Activated CD4-positive, alpha-beta T cell treated with anti-CD3 and anti-CD28 coated beads, Interleukin-2, amount 10 ng/mL, durations not matched to agents 7 days and 5 days (primary cell): Measurements from ENCODE around the gene RUNX2. TPM values are rescaled to one million over a fixed set of nuclear protein-coding genes. Genes with fewer than 3 reads are reported as not detected.
A peak's percentile ranks its signal among the peaks of the same experiment; 100 is the strongest.

Experiments used
- CTCF ChIA-PET: fragments of 350-600 bp; sonication (Branson Sonifier 250); formaldehyde crosslinking; loops from one replicate; lab custom pipeline; 2021; ENCODE audit warnings: antibody characterized with exemption; lab: Charles Lee
- POLR2A ChIA-PET: fragments of 350-600 bp; sonication (Branson Sonifier 250); formaldehyde crosslinking; loops from one replicate; lab custom pipeline; 2021; ENCODE audit warnings: antibody characterized with exemption; lab: Charles Lee
- DNase-seq: peaks from one replicate; pipeline ENCODE4 v3.0.0-alpha.2; 2020
- H3K27ac Mint-ChIP-seq: one replicate; pipeline ENCODE4 v1.8.0; 2021; ENCODE audit warnings: mild to moderate bottlenecking, moderate library complexity, mixed read lengths
- H3K27me3 Mint-ChIP-seq: one replicate; pipeline ENCODE4 v1.8.0; 2021; ENCODE audit warnings: mixed read lengths
- H3K36me3 Mint-ChIP-seq: one replicate; pipeline ENCODE4 v1.8.0; 2021; ENCODE audit warnings: low read depth, mixed read lengths
- H3K4me1 Mint-ChIP-seq: one replicate; pipeline ENCODE4 v1.8.0; 2021; ENCODE audit warnings: mixed read lengths
- H3K4me3 Mint-ChIP-seq: one replicate; pipeline ENCODE4 v1.8.0; 2021; ENCODE audit warnings: mild to moderate bottlenecking, moderate library complexity, mixed read lengths
- H3K9me3 Mint-ChIP-seq: one replicate; pipeline ENCODE4 v1.8.0; 2021; ENCODE audit warnings: mixed read lengths
- total RNA-seq, 2 experiments: library from RNA; stranded (reverse); gene quantifications; one replicate each; pipeline ENCODE4 v1.2.3, GENCODE V29; 2021

The RUNX2 gene
- total RNA-seq, 2 experiments from 2014 or later, result 13.2 to 13.4 TPM

- no peaks in the 10 kb centered on the region for H3K27me3 Mint-ChIP-seq
These were observed 113.8 kb downstream of the RUNX2 start for GRCh38 chr6:45441851-45442453.

GRCh38 chr6:45442716-45443115, 114.6 kb downstream of the RUNX2 start:
- Mint-ChIP-seq H3K27me3 (no peaks in the 10 kb centered on the region), H3K9me3 (no peaks in the 10 kb centered on the region), H3K36me3 (peaks cover 30% of the 10 kb centered on the region), H3K4me1 (peaks cover 67% of the 10 kb centered on the region), H3K4me3 (no peak overlapping the region), H3K27ac (peak overlapping the region; percentile 68)
- ChIA-PET POLR2A (no interaction called here), CTCF (interaction anchor here (1.0 to 1.6 kb wide), 5 partner anchors 10 to 480 kb away, joined by 3 to 5 read pairs (median 3); no protein-coding TSS in a partner anchor)
- DNase-seq, result no peak

More at GRCh38 chr6:45441851-45442453, 113.8 kb downstream of the RUNX2 start:
- H3K9me3 Mint-ChIP-seq, result no peaks in the 10 kb centered on the region
- ChIA-PET POLR2A (no interaction called here), CTCF (interaction anchor here (1.0 to 1.6 kb wide), 5 partner anchors 12 to 481 kb away, joined by 3 to 5 read pairs (median 3); no protein-coding TSS in a partner anchor)
- peaks cover 30% of the 10 kb centered on the region for H3K36me3 Mint-ChIP-seq
- H3K4me3 Mint-ChIP-seq, result no peak overlapping the region
- H3K4me1 Mint-ChIP-seq, result peaks cover 71% of the 10 kb centered on the region
- H3K27ac Mint-ChIP-seq, result no peak overlapping the region
- DNase-seq, result no peak

- Mint-ChIP-seq H3K9me3 (no peaks in the 10 kb centered on the region), H3K27ac (no peak overlapping the region), H3K27me3 (no peaks in the 10 kb centered on the region), H3K4me1 (peaks cover 67% of the 10 kb centered on the region), H3K36me3 (peaks cover 32% of the 10 kb centered on the region), H3K4me3 (no peak overlapping the region)
- no peak for DNase-seq
- CTCF ChIA-PET, result no interaction called here
- POLR2A ChIA-PET, result no interaction called here
These were observed 117.2 kb downstream of the RUNX2 start for GRCh38 chr6:45445364-45445748.

- DNase-seq, result no peak
- no peaks in the 10 kb centered on the region for H3K27me3 Mint-ChIP-seq
- no peak overlapping the region for H3K4me3 Mint-ChIP-seq
- peaks cover 36% of the 10 kb centered on the region for H3K36me3 Mint-ChIP-seq
- no peak overlapping the region for H3K27ac Mint-ChIP-seq
- H3K4me1 Mint-ChIP-seq, result peaks cover 72% of the 10 kb centered on the region
- no peaks in the 10 kb centered on the region for H3K9me3 Mint-ChIP-seq
- CTCF ChIA-PET, result no interaction called here
- POLR2A ChIA-PET, result no interaction called here
These were observed 117.8 kb downstream of the RUNX2 start for GRCh38 chr6:45445749-45446549.

GRCh38 chr6:45447005-45447404, 118.9 kb downstream of the RUNX2 start:
- no peak overlapping the region for H3K27ac Mint-ChIP-seq
- POLR2A ChIA-PET, result no interaction called here

GRCh38 chr6:45447716-45448115, 119.6 kb downstream of the RUNX2 start:
- peaks cover 41% of the 10 kb centered on the region for H3K36me3 Mint-ChIP-seq
- no peak overlapping the region for H3K27ac Mint-ChIP-seq
- H3K9me3 Mint-ChIP-seq, result no peaks in the 10 kb centered on the region
- ChIA-PET POLR2A (no interaction called here), CTCF (interaction anchor here (1.2 kb wide), 1 partner anchor 475 kb away, joined by 3 read pairs; no protein-coding TSS in a partner anchor)
- no peak overlapping the region for H3K4me3 Mint-ChIP-seq
- no peaks in the 10 kb centered on the region for H3K27me3 Mint-ChIP-seq
- DNase-seq, result no peak
- H3K4me1 Mint-ChIP-seq, result peaks cover 72% of the 10 kb centered on the region

More at GRCh38 chr6:45447005-45447404, 118.9 kb downstream of the RUNX2 start:
- no peak for DNase-seq
- no peaks in the 10 kb centered on the region for H3K9me3 Mint-ChIP-seq
- H3K27me3 Mint-ChIP-seq, result no peaks in the 10 kb centered on the region
- H3K36me3 Mint-ChIP-seq, result peaks cover 43% of the 10 kb centered on the region
- CTCF ChIA-PET, result interaction anchor here (1.2 kb wide), 1 partner anchor 475 kb away, joined by 3 read pairs; no protein-coding TSS in a partner anchor
- H3K4me3 Mint-ChIP-seq, result no peak overlapping the region
- H3K4me1 Mint-ChIP-seq, result peaks cover 75% of the 10 kb centered on the region

- ChIA-PET POLR2A (no interaction called here), CTCF (interaction anchor here (0.6 to 1.5 kb wide), 3 partner anchors 36 to 474 kb away, joined by 3 to 4 read pairs (median 3); no protein-coding TSS in a partner anchor)
- peaks cover 73% of the 10 kb centered on the region for H3K4me1 Mint-ChIP-seq
- no peaks in the 10 kb centered on the region for H3K9me3 Mint-ChIP-seq
- H3K27me3 Mint-ChIP-seq, result no peaks in the 10 kb centered on the region
- no peak for DNase-seq
- H3K4me3 Mint-ChIP-seq, result no peak overlapping the region
- peak overlapping the region; percentile 15 for H3K27ac Mint-ChIP-seq
- H3K36me3 Mint-ChIP-seq, result peaks cover 35% of the 10 kb centered on the region
These were observed 120.6 kb downstream of the RUNX2 start for GRCh38 chr6:45448417-45449389.

- no peak overlapping the region for H3K27ac Mint-ChIP-seq
- POLR2A ChIA-PET, result no interaction called here
- DNase-seq, result no peak
- no peak overlapping the region for H3K4me3 Mint-ChIP-seq
- H3K36me3 Mint-ChIP-seq, result peaks cover 29% of the 10 kb centered on the region
- H3K27me3 Mint-ChIP-seq, result no peaks in the 10 kb centered on the region
- peaks cover 72% of the 10 kb centered on the region for H3K4me1 Mint-ChIP-seq
- H3K9me3 Mint-ChIP-seq, result no peaks in the 10 kb centered on the region
- CTCF ChIA-PET, result interaction anchor here (0.6 to 1.5 kb wide), 2 partner anchors 46 to 456 kb away, joined by 3 to 4 read pairs; no protein-coding TSS in a partner anchor
These were observed 122.0 kb downstream of the RUNX2 start for GRCh38 chr6:45450132-45450531.

GRCh38 chr6:45450831-45451230, 122.7 kb downstream of the RUNX2 start:
- CTCF ChIA-PET, result interaction anchor here (0.7 to 1.6 kb wide), 3 partner anchors 10 to 28 kb away, joined by 3 to 4 read pairs (median 3); no protein-coding TSS in a partner anchor
- no peak for DNase-seq
- peaks cover 65% of the 10 kb centered on the region for H3K4me1 Mint-ChIP-seq
- POLR2A ChIA-PET, result no interaction called here
- H3K27ac Mint-ChIP-seq, result no peak overlapping the region
- no peaks in the 10 kb centered on the region for H3K27me3 Mint-ChIP-seq
- H3K36me3 Mint-ChIP-seq, result peaks cover 27% of the 10 kb centered on the region
- no peak overlapping the region for H3K4me3 Mint-ChIP-seq
- H3K9me3 Mint-ChIP-seq, result no peaks in the 10 kb centered on the region

- CTCF ChIA-PET, result interaction anchor here (0.6 to 1.0 kb wide), 2 partner anchors 10 to 13 kb away, joined by 3 read pairs; no protein-coding TSS in a partner anchor
- DNase-seq, result no peak
- peaks cover 31% of the 10 kb centered on the region for H3K36me3 Mint-ChIP-seq
- H3K27me3 Mint-ChIP-seq, result no peaks in the 10 kb centered on the region
- H3K4me3 Mint-ChIP-seq, result no peak overlapping the region
- POLR2A ChIA-PET, result no interaction called here
- H3K27ac Mint-ChIP-seq, result no peak overlapping the region
- peaks cover 47% of the 10 kb centered on the region for H3K4me1 Mint-ChIP-seq
- H3K9me3 Mint-ChIP-seq, result no peaks in the 10 kb centered on the region
These were observed 126.1 kb downstream of the RUNX2 start for GRCh38 chr6:45454008-45454911.

GRCh38 chr6:45455408-45455807, 127.3 kb downstream of the RUNX2 start:
- Mint-ChIP-seq H3K9me3 (no peaks in the 10 kb centered on the region), H3K4me3 (no peak overlapping the region), H3K36me3 (peaks cover 24% of the 10 kb centered on the region), H3K27ac (no peak overlapping the region), H3K27me3 (no peaks in the 10 kb centered on the region), H3K4me1 (peaks cover 38% of the 10 kb centered on the region)
- ChIA-PET POLR2A (interaction anchor here (0.6 kb wide), 1 partner anchor 339 kb away, joined by 3 read pairs; no protein-coding TSS in a partner anchor), CTCF (no interaction called here)
- no peak for DNase-seq
